Measurements from ENCODE around the gene RTN1. TPM values are rescaled to one million over a fixed set of nuclear protein-coding genes. Genes with fewer than 3 reads are reported as not detected.

Gene RTN1
- total RNA-seq, 6 experiments from 2014 or later = 0.37 to 1.9 (median 0.53) TPM

DNA sequence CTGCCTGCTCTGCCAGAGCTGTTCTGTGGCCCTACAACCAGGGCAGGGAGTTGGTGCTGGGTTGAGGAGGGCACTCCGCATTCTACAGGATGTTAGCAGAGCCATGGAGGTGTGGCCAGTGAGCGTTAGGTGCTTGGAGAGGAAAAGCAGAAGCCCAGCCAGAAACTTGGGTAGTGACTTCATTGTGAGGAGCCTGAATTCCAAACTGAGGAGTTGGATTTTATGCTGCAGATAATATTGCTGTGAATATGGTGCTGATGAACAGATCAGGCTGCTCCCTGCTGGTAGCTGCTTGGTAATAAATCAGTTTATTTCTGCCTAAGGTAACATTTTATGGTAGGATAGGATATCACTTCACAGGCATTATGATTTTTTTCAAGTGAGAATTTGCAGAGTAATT, 286.8 kb downstream of the RTN1 start:
- Histone ChIP-seq H3K27ac (no peak overlapping the region), H3K4me1 (no peaks in the 10 kb centered on the region), H3K27me3 (no peaks in the 10 kb centered on the region), H3K36me3 (no peaks in the 10 kb centered on the region), H3K4me3 (no peak overlapping the region), H3K9me3 (no peaks in the 10 kb centered on the region)
- WGBS (ENCODE audit: insufficient coverage, low coverage, low lambda C conversion rate, missing lambda C conversion rate) = 50% methylated on average over 1 of the region's 2 CpGs
- intact Hi-C loops (cut with DNase I) = no loop called here
- TF ChIP-seq, protein P1, sequence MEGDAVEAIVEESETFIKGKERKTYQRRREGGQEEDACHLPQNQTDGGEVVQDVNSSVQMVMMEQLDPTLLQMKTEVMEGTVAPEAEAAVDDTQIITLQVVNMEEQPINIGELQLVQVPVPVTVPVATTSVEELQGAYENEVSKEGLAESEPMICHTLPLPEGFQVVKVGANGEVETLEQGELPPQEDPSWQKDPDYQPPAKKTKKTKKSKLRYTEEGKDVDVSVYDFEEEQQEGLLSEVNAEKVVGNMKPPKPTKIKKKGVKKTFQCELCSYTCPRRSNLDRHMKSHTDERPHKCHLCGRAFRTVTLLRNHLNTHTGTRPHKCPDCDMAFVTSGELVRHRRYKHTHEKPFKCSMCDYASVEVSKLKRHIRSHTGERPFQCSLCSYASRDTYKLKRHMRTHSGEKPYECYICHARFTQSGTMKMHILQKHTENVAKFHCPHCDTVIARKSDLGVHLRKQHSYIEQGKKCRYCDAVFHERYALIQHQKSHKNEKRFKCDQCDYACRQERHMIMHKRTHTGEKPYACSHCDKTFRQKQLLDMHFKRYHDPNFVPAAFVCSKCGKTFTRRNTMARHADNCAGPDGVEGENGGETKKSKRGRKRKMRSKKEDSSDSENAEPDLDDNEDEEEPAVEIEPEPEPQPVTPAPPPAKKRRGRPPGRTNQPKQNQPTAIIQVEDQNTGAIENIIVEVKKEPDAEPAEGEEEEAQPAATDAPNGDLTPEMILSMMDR (IDR thresholded peaks at IDR 0.05) = no peak
- no peak for TF ChIP-seq POLR2A (IDR thresholded peaks at IDR 0.05)
- ATAC-seq = peak in 1 of 4 donors; percentile 11
- no peak for DNase-seq

DNA sequence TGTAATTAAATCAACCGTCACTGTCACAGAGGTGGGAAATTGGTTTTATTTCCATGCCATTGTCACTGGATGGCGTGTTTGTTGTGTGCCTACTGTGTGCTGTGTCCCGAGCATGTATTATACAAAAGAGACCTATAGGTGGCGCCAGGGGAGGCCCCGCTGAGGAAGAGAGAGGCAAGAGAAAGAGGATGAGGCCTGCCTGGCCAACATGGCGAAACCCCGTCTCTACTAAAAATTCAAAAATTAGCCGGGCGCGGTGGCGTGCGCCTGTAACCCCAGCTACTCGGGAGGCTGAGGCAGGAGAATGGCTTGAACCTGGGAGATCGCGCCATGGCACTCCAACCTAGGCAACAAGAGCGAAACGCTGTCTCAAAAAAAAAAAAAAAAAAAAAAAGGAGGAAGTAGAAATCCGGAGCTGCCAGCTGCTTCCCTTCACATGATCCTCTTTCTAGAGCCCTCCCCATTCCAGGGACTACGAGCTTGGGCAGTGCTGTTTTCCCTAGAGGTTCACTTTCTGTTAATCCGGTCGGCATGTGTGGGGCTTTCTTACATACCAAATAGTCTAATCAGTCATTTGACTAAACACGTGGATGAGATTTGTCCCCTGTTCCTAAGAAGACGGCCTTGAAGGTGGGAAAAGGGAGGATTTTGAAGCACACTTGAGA, 287.6 kb downstream of the RTN1 start:
- Histone ChIP-seq H3K36me3 (no peaks in the 10 kb centered on the region), H3K4me1 (no peaks in the 10 kb centered on the region), H3K27ac (no peak overlapping the region), H3K4me3 (no peak overlapping the region), H3K27me3 (no peaks in the 10 kb centered on the region), H3K9me3 (no peaks in the 10 kb centered on the region)
- no peak for DNase-seq
- intact Hi-C loops (cut with DNase I) = no loop called here
- WGBS (ENCODE audit: insufficient coverage, low coverage, low lambda C conversion rate, missing lambda C conversion rate) = 73% methylated on average over 22 of the region's 23 CpGs
- TF ChIP-seq, protein P1 (IDR thresholded peaks at IDR 0.05) = no peak
- no peak for TF ChIP-seq POLR2A (IDR thresholded peaks at IDR 0.05)
- ATAC-seq = peak in 2 of 4 donors; percentile 42 to 55

DNA sequence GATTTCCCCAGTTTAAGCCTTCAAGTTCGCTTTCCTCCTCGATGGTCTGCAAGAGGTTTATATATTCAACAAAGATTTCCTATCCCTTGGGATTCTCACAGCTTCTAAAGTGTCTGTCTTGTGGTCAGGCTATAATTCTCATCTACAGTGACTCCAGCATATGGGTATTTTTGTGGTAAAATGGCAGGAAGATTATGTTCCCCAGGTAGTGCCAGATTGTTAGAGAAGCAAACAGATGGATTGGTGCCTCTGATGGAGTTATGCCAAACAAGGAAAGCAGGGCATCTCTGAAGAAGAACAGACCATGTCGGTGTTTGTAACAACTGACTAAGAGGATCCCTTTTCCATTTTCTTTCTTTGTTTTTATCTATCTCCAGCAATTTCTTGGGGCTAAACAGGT, 288.4 kb downstream of the RTN1 start:
- H3K27me3 ChIP-seq = peaks cover 0 to 3% of the 10 kb centered on the region in 2 donors
- H3K9me3 ChIP-seq = no peaks in the 10 kb centered on the region
- no peak overlapping the region for H3K27ac ChIP-seq
- no peaks in the 10 kb centered on the region for H3K36me3 ChIP-seq
- intact Hi-C loops (cut with DNase I) = no loop called here
- no peak for TF ChIP-seq POLR2A (IDR thresholded peaks at IDR 0.05)
- TF ChIP-seq, protein P1 (IDR thresholded peaks at IDR 0.05) = no peak
- ATAC-seq (no peak), DNase-seq (no peak)
- H3K4me1 ChIP-seq = no peaks in the 10 kb centered on the region
- H3K4me3 ChIP-seq = no peak overlapping the region
- WGBS (ENCODE audit: insufficient coverage, low coverage, low lambda C conversion rate, missing lambda C conversion rate) = 92% methylated on average over 1 of the region's 3 CpGs

DNA sequence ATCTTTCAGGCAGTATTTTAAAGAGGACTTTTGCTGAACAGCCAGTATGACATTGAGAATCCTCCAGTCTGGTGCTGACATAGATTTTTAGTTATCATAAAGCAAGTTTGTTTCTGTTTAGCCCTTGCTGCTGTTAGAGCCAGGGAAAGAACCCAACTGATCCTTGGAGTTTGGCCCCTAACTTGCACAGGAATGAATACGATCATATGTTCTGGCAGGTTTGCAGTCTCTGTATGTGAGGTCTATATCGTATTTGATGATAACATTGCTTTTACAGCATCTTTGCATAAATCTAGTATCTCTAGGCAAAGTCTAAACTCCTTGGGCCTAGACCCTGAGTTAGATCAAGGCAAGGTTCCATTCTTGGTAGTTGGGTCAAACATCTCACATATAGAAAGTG, 289.7 kb downstream of the RTN1 start:
- no peaks in the 10 kb centered on the region for H3K9me3 ChIP-seq
- intact Hi-C loops (cut with DNase I) = no loop called here
- H3K36me3 ChIP-seq = no peaks in the 10 kb centered on the region
- H3K4me1 ChIP-seq = peaks cover 0 to 8% (median 0%) of the 10 kb centered on the region in 4 donors
- 70% methylated on average over 2 of the region's 2 CpGs for WGBS (ENCODE audit: insufficient coverage, low coverage, low lambda C conversion rate, missing lambda C conversion rate)
- ATAC-seq (no peak), DNase-seq (no peak)
- no peak for TF ChIP-seq POLR2A (IDR thresholded peaks at IDR 0.05)
- TF ChIP-seq, protein P1 (IDR thresholded peaks at IDR 0.05) = no peak
- H3K4me3 ChIP-seq = no peak overlapping the region
- no peak overlapping the region for H3K27ac ChIP-seq
- H3K27me3 ChIP-seq = peaks cover 0 to 6% of the 10 kb centered on the region in 2 donors
